ENCODE results near the gene RAD51AP1.

DNA sequence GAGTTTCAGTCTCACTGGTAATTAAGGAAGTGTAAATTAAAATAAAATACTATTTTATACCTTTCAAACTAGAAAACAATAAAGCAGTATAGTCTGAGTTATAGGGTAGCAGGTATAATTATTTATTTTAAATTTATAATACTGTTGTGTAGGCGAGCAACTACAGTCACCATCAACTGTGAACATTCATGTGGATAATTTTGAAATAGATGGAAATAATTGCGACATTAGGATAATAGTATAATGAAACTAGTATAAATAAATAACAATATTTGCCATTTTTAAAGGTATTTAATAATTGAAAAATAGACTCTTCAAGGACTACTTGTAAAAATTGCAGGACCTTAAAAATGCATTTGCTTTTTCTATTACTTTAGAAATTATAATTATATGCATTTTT is 19.5 kb downstream of the RAD51AP1 start:
- TF ChIP-seq, protein P1, sequence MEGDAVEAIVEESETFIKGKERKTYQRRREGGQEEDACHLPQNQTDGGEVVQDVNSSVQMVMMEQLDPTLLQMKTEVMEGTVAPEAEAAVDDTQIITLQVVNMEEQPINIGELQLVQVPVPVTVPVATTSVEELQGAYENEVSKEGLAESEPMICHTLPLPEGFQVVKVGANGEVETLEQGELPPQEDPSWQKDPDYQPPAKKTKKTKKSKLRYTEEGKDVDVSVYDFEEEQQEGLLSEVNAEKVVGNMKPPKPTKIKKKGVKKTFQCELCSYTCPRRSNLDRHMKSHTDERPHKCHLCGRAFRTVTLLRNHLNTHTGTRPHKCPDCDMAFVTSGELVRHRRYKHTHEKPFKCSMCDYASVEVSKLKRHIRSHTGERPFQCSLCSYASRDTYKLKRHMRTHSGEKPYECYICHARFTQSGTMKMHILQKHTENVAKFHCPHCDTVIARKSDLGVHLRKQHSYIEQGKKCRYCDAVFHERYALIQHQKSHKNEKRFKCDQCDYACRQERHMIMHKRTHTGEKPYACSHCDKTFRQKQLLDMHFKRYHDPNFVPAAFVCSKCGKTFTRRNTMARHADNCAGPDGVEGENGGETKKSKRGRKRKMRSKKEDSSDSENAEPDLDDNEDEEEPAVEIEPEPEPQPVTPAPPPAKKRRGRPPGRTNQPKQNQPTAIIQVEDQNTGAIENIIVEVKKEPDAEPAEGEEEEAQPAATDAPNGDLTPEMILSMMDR (IDR thresholded peaks at IDR 0.05), result no peak
- TF ChIP-seq POLR2AphosphoS5 (IDR thresholded peaks at IDR 0.05; ENCODE audit: low read depth, low read length), result no peak
- no peak for TF ChIP-seq MAX (IDR thresholded peaks at IDR 0.05; ENCODE audit: low read depth)
- TF ChIP-seq RFX5 (IDR thresholded peaks at IDR 0.05; ENCODE audit: low read length), result no peak
- TF ChIP-seq JUND (IDR thresholded peaks at IDR 0.05), result no peak

Measured in SK-N-SH (cell line).